ENCODE results near the gene ARL5B.

ARL5B gene

GRCh38 chr10:18651324-18652007 is 7.8 kb upstream of the ARL5B start, which contains the start of gene NSUN6:
TSS of gene NSUN6 (minus strand) at chr10:18651587. CDS start at chr10:18651203, 384 bp downstream.
- H3K27me3 ChIP-seq (ENCODE audit: low read length): no peaks in the 10 kb centered on the region
- no peaks in the 10 kb centered on the region for H4K20me1 ChIP-seq (ENCODE audit: low read depth, low read length)
- peaks cover 39% of the 10 kb centered on the region for H3K79me2 ChIP-seq (ENCODE audit: insufficient read depth, low read length)
- H3F3A ChIP-seq (ENCODE audit: insufficient read depth): peaks cover 6% of the 10 kb centered on the region; the same call in 1 of the 2 replicates
- H3K9me2 ChIP-seq (replicated peaks; ENCODE audit: insufficient read depth, low read length): no peaks in the 10 kb centered on the region
- TF ChIP-seq EZH2phosphoT487 (conservative IDR thresholded peaks at IDR 0.05; ENCODE audit: low read length): no peak
- TF ChIP-seq CTCF (IDR thresholded peaks at IDR 0.05; ENCODE audit: insufficient read depth, low read length, poor library complexity, severe bottlenecking): no peak
- peak within 1 kb of the TSS; percentile 98 for H3K4me3 ChIP-seq (ENCODE audit: insufficient read depth, low read length, poor library complexity, severe bottlenecking)
- H3K9me3 ChIP-seq (ENCODE audit: insufficient read depth, low read length): no peaks in the 10 kb centered on the region
- peak within 1 kb of the TSS; percentile 87 for H3K9ac ChIP-seq (ENCODE audit: low read length)
- peaks cover 5% of the 10 kb centered on the region; the same call in 1 of the 2 replicates for H3K36me3 ChIP-seq (ENCODE audit: low read length)
- peak within 1 kb of the TSS; percentile 98 for H3K4me2 ChIP-seq (ENCODE audit: low read depth, low read length, poor library complexity, severe bottlenecking)
- H3K27ac ChIP-seq (ENCODE audit: low read depth, low read length): peak within 1 kb of the TSS; percentile 75
- peak within 1 kb of the TSS; percentile 52 for H2AFZ ChIP-seq (ENCODE audit: low read depth, low read length, severe bottlenecking)

- no peak for TF ChIP-seq EZH2phosphoT487 (conservative IDR thresholded peaks at IDR 0.05; ENCODE audit: low read length)
- no peak for TF ChIP-seq CTCF (IDR thresholded peaks at IDR 0.05; ENCODE audit: insufficient read depth, low read length, poor library complexity, severe bottlenecking)
- Histone ChIP-seq H4K20me1 (ENCODE audit: low read depth, low read length) (no peaks in the 10 kb centered on the region), H3K9ac (ENCODE audit: low read length) (no peak overlapping the region), H3K4me3 (ENCODE audit: insufficient read depth, low read length, poor library complexity, severe bottlenecking) (no peak overlapping the region), H3K27me3 (ENCODE audit: low read length) (no peaks in the 10 kb centered on the region), H3F3A (ENCODE audit: insufficient read depth) (peaks cover 6% of the 10 kb centered on the region; the same call in 1 of the 2 replicates), H3K36me3 (ENCODE audit: low read length) (no peaks in the 10 kb centered on the region), H3K27ac (ENCODE audit: low read depth, low read length) (no peak overlapping the region), H3K4me2 (ENCODE audit: low read depth, low read length, poor library complexity, severe bottlenecking) (no peak overlapping the region), H2AFZ (ENCODE audit: low read depth, low read length, severe bottlenecking) (no peak overlapping the region), H3K79me2 (ENCODE audit: insufficient read depth, low read length) (peaks cover 33% of the 10 kb centered on the region), H3K9me2 (replicated peaks; ENCODE audit: insufficient read depth, low read length) (no peaks in the 10 kb centered on the region), H3K9me3 (ENCODE audit: insufficient read depth, low read length) (no peaks in the 10 kb centered on the region)
Measured at GRCh38 chr10:18653112-18653511, 6.1 kb upstream of the ARL5B start.

GRCh38 chr10:18656724-18657123 is 2.5 kb upstream of the ARL5B start:
- Histone ChIP-seq H3K27ac (ENCODE audit: low read depth, low read length) (no peak overlapping the region), H3K9me2 (replicated peaks; ENCODE audit: insufficient read depth, low read length) (no peaks in the 10 kb centered on the region), H3F3A (ENCODE audit: insufficient read depth) (peaks cover 5% of the 10 kb centered on the region; the same call in 1 of the 2 replicates), H3K36me3 (ENCODE audit: low read length) (no peaks in the 10 kb centered on the region), H3K79me2 (ENCODE audit: insufficient read depth, low read length) (peaks cover 34% of the 10 kb centered on the region), H3K27me3 (ENCODE audit: low read length) (no peaks in the 10 kb centered on the region), H3K4me3 (ENCODE audit: insufficient read depth, low read length, poor library complexity, severe bottlenecking) (no peak overlapping the region), H3K9ac (ENCODE audit: low read length) (no peak overlapping the region), H3K4me2 (ENCODE audit: low read depth, low read length, poor library complexity, severe bottlenecking) (no peak overlapping the region), H2AFZ (ENCODE audit: low read depth, low read length, severe bottlenecking) (no peak overlapping the region), H3K9me3 (ENCODE audit: insufficient read depth, low read length) (no peaks in the 10 kb centered on the region), H4K20me1 (ENCODE audit: low read depth, low read length) (peaks cover 4% of the 10 kb centered on the region; the same call in 1 of the 2 replicates)
- TF ChIP-seq EZH2phosphoT487 (conservative IDR thresholded peaks at IDR 0.05; ENCODE audit: low read length): no peak
- TF ChIP-seq CTCF (IDR thresholded peaks at IDR 0.05; ENCODE audit: insufficient read depth, low read length, poor library complexity, severe bottlenecking): no peak
